Memory B cell (primary cell): ENCODE measurements around the gene PLCE1.

Experiments used
- ATAC-seq: fragments of 150-1000 bp; cut with Tn5 transposase; 2 replicates; pipeline ENCODE4 v1.10.0; 2021; ENCODE audit warnings: low read depth, mild to moderate bottlenecking, moderate library complexity
- DNase-seq, 2 donors: peaks; one replicate each; pipeline ENCODE4 v3.0.0; 2022; ENCODE audit warnings: low spot score in 2 of 2
- H3K27ac Mint-ChIP-seq: one replicate; pipeline ENCODE4 v1.8.0; 2022; ENCODE audit warnings: mild to moderate bottlenecking, moderate library complexity, mixed read lengths
- H3K27me3 Mint-ChIP-seq: one replicate; pipeline ENCODE4 v1.8.0; 2022; ENCODE audit warnings: mixed read lengths
- H3K36me3 Mint-ChIP-seq: one replicate; pipeline ENCODE4 v1.8.0; 2022; ENCODE audit warnings: mild to moderate bottlenecking, mixed read lengths
- H3K4me1 Mint-ChIP-seq: one replicate; pipeline ENCODE4 v1.8.0; 2022; ENCODE audit warnings: mixed read lengths
- H3K4me3 Mint-ChIP-seq: one replicate; pipeline ENCODE4 v1.8.0; 2022; ENCODE audit warnings: mild to moderate bottlenecking, moderate library complexity, mixed read lengths
- H3K9me3 Mint-ChIP-seq: one replicate; pipeline ENCODE4 v1.8.0; 2022; ENCODE audit warnings: mixed read lengths

Gene PLCE1

DNA sequence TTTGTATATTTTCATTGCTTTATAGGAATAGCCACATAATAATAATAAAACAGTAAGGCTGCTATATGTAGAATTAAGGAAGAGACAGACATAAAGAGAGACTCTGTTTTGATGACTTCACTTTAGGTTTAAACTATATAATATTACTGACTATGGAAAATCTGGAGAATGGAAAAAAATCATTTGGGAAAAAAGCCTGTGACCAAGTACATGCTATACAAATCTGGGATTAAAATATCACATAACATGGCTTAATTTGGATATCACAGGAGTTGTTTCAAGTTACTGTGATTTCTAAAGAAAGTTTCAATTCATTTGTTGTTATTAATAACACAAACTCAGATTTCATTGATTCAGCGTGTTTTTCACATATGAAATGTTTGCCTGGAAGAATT is 7.7 kb downstream of the PLCE1 start:
- no peaks in the 10 kb centered on the region for H3K4me1 Mint-ChIP-seq
- no peak overlapping the region for H3K4me3 Mint-ChIP-seq
- H3K27me3 Mint-ChIP-seq, result peaks cover 11% of the 10 kb centered on the region
- no peak overlapping the region for H3K27ac Mint-ChIP-seq
- no peaks in the 10 kb centered on the region for H3K36me3 Mint-ChIP-seq
- no peak for DNase-seq
- H3K9me3 Mint-ChIP-seq, result no peaks in the 10 kb centered on the region
- ATAC-seq, result no peak

DNA sequence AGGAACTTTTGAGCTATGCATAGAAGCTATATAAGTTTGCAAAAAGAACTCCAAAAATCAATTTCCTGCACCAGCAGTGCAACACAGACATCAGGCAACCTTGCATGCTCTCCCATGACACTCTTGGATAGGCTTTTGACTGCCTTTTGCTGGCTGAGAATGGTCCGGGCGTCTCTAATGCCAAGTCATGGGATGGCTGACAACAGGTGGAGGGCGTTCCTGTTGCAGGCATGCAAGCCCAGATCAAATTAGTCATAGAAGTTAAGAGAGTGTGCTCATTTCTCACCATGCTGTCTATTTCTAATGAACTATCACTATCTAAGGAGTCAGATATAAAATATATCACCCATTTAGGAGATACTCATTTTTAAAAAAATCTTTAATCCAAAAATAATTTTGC is 8.4 kb downstream of the PLCE1 start:
- DNase-seq (no peak), ATAC-seq (no peak)
- no peaks in the 10 kb centered on the region for H3K9me3 Mint-ChIP-seq
- H3K4me1 Mint-ChIP-seq, result no peaks in the 10 kb centered on the region
- no peak overlapping the region for H3K27ac Mint-ChIP-seq
- H3K36me3 Mint-ChIP-seq, result no peaks in the 10 kb centered on the region
- H3K4me3 Mint-ChIP-seq, result no peak overlapping the region
- H3K27me3 Mint-ChIP-seq, result peaks cover 16% of the 10 kb centered on the region

DNA sequence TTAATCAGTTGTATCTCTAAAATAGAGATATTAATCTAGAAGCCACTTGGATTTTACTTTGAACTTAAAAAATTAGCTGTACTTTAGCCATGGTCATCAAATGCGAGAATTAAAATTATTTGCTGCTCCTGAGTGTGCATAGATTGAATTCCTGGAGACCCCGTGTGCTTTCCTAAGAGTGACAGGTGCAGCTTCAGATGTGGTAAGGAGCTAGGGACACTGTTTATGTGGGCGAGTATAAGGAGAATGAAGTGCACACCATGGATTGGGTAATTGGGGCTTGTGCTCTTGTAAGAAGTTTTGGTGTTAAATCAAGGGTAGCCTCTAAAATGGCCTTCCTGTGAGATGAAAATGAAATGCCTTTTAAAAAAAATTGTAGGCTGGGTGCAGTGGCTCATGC is 9.8 kb downstream of the PLCE1 start:
- Mint-ChIP-seq H3K4me1 (no peaks in the 10 kb centered on the region), H3K27me3 (peaks cover 13% of the 10 kb centered on the region), H3K4me3 (no peak overlapping the region), H3K27ac (no peak overlapping the region), H3K9me3 (no peaks in the 10 kb centered on the region), H3K36me3 (no peaks in the 10 kb centered on the region)
- DNase-seq (no peak), ATAC-seq (no peak)

GRCh38 chr10:94005050-94005449 is 11.3 kb downstream of the PLCE1 start:
- no peak for DNase-seq
- H3K27ac Mint-ChIP-seq, result no peak overlapping the region
- no peaks in the 10 kb centered on the region for H3K9me3 Mint-ChIP-seq
- H3K4me3 Mint-ChIP-seq, result no peak overlapping the region
- H3K27me3 Mint-ChIP-seq, result peaks cover 11% of the 10 kb centered on the region
- H3K4me1 Mint-ChIP-seq, result no peaks in the 10 kb centered on the region
- H3K36me3 Mint-ChIP-seq, result no peaks in the 10 kb centered on the region
- no peak for ATAC-seq

GRCh38 chr10:94006591-94007550 is 13.1 kb downstream of the PLCE1 start:
- H3K4me3 Mint-ChIP-seq, result no peak overlapping the region
- H3K36me3 Mint-ChIP-seq, result no peaks in the 10 kb centered on the region
- ATAC-seq, result no peak
- H3K27me3 Mint-ChIP-seq, result peaks cover 11% of the 10 kb centered on the region
- no peaks in the 10 kb centered on the region for H3K4me1 Mint-ChIP-seq
- no peak overlapping the region for H3K27ac Mint-ChIP-seq
- DNase-seq, result no peak
- no peaks in the 10 kb centered on the region for H3K9me3 Mint-ChIP-seq

GRCh38 chr10:94008526-94008925 is 14.8 kb downstream of the PLCE1 start:
- no peaks in the 10 kb centered on the region for H3K36me3 Mint-ChIP-seq
- no peak for DNase-seq
- no peaks in the 10 kb centered on the region for H3K4me1 Mint-ChIP-seq
- H3K27me3 Mint-ChIP-seq, result peaks cover 12% of the 10 kb centered on the region
- no peaks in the 10 kb centered on the region for H3K9me3 Mint-ChIP-seq
- no peak overlapping the region for H3K4me3 Mint-ChIP-seq
- no peak overlapping the region for H3K27ac Mint-ChIP-seq
- no peak for ATAC-seq

GRCh38 chr10:94010116-94010515 is 16.4 kb downstream of the PLCE1 start:
- Mint-ChIP-seq H3K36me3 (no peaks in the 10 kb centered on the region), H3K4me1 (no peaks in the 10 kb centered on the region), H3K4me3 (no peak overlapping the region), H3K27ac (no peak overlapping the region), H3K27me3 (peaks cover 9% of the 10 kb centered on the region), H3K9me3 (no peaks in the 10 kb centered on the region)
- no peak for ATAC-seq
- DNase-seq, result no peak

DNA sequence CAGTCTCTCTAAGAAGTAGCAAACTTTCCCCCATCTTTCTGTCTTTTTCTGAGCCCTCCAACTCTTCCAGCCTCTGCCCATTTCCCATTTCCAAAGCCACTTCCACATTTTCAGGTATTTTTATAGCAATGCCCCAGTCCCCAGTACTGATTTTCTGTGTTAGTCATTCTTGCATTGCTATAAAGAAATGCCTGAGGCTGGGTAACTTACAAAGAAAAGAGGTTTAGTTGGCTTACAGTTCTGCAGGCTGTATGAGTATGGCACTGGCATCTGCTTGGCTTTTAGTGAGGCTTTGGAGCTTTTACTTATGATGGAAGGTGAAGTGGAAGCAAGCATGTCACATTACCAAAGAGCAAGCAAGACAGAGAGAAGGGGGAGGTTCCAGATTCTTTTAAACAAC is 17.2 kb downstream of the PLCE1 start:
- no peaks in the 10 kb centered on the region for H3K36me3 Mint-ChIP-seq
- ATAC-seq (no peak), DNase-seq (no peak)
- H3K9me3 Mint-ChIP-seq, result no peaks in the 10 kb centered on the region
- no peak overlapping the region for H3K4me3 Mint-ChIP-seq
- H3K27ac Mint-ChIP-seq, result no peak overlapping the region
- no peaks in the 10 kb centered on the region for H3K4me1 Mint-ChIP-seq
- H3K27me3 Mint-ChIP-seq, result peaks cover 7% of the 10 kb centered on the region

GRCh38 chr10:94011296-94011695 is 17.6 kb downstream of the PLCE1 start:
- H3K27me3 Mint-ChIP-seq, result peaks cover 7% of the 10 kb centered on the region
- DNase-seq, result no peak
- H3K4me3 Mint-ChIP-seq, result no peak overlapping the region
- no peak overlapping the region for H3K27ac Mint-ChIP-seq
- no peaks in the 10 kb centered on the region for H3K36me3 Mint-ChIP-seq
- no peak for ATAC-seq
- H3K4me1 Mint-ChIP-seq, result no peaks in the 10 kb centered on the region
- H3K9me3 Mint-ChIP-seq, result no peaks in the 10 kb centered on the region

DNA sequence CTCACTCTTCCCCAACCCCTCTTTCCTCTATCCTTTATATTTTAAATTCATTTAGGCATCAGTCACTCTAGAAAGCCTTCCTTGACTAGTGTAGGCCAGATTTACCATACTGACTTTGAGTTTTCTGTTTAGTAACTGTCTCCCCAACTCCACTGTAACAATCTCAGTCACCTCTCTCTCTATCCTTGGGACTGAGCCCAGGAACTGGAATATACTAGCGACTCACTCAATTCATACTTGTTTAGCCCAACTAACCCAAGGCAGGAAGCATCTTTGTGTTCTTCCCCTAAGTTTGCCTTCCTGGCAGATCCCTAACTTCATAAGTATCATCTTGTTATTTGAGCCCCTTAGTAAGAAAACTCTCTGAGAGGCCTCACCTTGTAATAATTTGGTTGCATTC is 19.1 kb downstream of the PLCE1 start:
- Mint-ChIP-seq H3K4me1 (no peaks in the 10 kb centered on the region), H3K4me3 (no peak overlapping the region), H3K36me3 (no peaks in the 10 kb centered on the region), H3K27me3 (peaks cover 2% of the 10 kb centered on the region), H3K27ac (no peak overlapping the region), H3K9me3 (no peaks in the 10 kb centered on the region)
- ATAC-seq (no peak), DNase-seq (no peak)

GRCh38 chr10:94013331-94013760 is 19.6 kb downstream of the PLCE1 start:
- ATAC-seq (no peak), DNase-seq (no peak)
- no peaks in the 10 kb centered on the region for H3K9me3 Mint-ChIP-seq
- no peak overlapping the region for H3K27ac Mint-ChIP-seq
- H3K36me3 Mint-ChIP-seq, result no peaks in the 10 kb centered on the region
- peaks cover 2% of the 10 kb centered on the region for H3K27me3 Mint-ChIP-seq
- no peaks in the 10 kb centered on the region for H3K4me1 Mint-ChIP-seq
- H3K4me3 Mint-ChIP-seq, result no peak overlapping the region

DNA sequence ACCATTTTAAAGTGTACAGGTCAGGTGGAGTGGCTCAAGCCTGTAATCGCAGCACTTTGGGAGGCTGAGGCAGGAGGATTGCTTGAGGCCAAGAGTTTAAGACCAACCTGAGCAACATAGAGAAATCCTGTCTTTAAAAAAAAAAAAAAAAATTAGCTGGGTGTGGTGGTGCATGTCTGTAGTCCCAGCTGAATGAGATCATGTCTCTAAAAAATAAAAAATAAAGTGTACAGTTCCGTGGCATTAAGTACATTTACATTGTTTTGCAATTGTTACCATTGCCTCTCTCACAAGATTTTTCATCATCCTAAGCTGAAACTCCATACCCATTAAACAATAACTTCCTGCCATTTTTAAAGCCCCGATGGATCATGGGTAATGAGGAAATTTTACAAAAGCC is 20.6 kb downstream of the PLCE1 start:
- DNase-seq (no peak), ATAC-seq (no peak)
- Mint-ChIP-seq H3K9me3 (no peaks in the 10 kb centered on the region), H3K27ac (no peak overlapping the region), H3K36me3 (no peaks in the 10 kb centered on the region), H3K4me3 (no peak overlapping the region), H3K27me3 (peaks cover 2% of the 10 kb centered on the region), H3K4me1 (no peaks in the 10 kb centered on the region)

DNA sequence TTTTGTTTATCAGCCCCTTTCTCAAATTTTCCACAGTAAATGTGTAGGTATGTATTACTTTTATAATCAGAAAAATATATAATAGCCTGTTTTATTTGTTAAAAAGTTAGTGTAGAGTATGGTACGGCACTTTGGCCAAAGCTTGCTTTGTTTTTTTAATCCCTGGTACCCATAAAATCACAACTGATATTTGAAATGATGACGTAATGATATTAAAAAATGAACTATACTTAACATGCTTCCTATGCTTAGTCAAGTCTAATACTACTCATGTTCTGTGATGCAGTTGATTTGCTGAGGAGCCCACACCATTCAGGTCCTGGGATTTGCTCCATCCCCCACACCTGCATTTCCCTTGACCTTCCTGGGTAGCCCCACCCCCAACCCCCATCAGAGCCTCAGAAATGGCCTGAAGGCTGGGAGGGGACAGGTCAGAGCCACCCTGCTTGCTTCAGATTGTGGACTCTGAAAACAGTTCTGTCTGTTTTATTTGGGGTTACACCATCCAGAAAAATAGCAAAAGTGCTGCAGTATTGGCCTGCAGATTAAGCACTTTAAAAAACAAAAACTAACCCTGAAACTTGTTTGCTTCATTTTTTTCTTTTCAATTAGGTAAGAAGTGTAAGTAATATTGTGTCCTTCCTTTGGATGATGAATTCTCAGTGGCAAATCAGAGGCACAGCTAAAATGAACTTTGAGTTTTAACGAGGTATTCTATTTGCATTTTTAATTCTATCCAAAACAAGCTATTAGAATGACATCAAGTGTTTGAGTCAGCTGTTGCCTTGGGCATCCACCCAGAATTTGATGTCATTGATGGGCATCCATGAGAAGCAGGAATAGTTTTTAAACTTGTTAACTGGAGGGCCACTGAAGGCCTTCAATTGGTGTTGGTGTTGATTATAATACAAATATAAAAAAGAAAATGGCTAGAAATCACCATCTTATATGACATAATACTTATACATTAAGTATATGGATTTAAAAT is 23.3 kb downstream of the PLCE1 start:
- H3K36me3 Mint-ChIP-seq, result no peaks in the 10 kb centered on the region
- no peaks in the 10 kb centered on the region for H3K4me1 Mint-ChIP-seq
- H3K4me3 Mint-ChIP-seq, result no peak overlapping the region
- H3K9me3 Mint-ChIP-seq, result no peaks in the 10 kb centered on the region
- ATAC-seq (no peak), DNase-seq (no peak)
- peaks cover 2% of the 10 kb centered on the region for H3K27me3 Mint-ChIP-seq
- no peak overlapping the region for H3K27ac Mint-ChIP-seq

DNA sequence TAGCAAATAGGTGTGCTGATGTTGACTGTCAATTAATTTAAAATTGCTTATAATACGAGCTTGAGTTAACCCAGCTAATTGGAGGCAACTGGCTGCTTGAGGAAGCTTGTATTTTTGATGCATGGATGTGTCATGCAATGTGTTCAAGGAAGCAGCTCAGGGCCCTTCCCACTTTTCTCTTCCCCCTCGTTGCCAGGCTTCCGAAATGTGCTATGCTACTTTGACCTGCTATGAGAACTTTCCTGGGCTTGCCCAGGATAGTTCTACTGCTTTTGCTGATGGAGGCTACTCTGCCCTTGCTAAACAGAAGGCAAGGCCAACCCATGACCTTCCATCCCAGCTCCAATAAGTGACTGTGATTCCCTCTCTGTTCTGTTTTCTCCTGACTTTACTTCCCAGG is 24.4 kb downstream of the PLCE1 start:
- DNase-seq, result no peak
- Mint-ChIP-seq H3K27ac (no peak overlapping the region), H3K4me1 (no peaks in the 10 kb centered on the region), H3K9me3 (no peaks in the 10 kb centered on the region), H3K27me3 (peaks cover 2% of the 10 kb centered on the region), H3K4me3 (no peak overlapping the region), H3K36me3 (no peaks in the 10 kb centered on the region)
- no peak for ATAC-seq
